Ectodermal cell (in vitro differentiated cells): ENCODE results near the gene FBXO34.

ENCODE experiments used
- H3K27ac ChIP-seq: 2 replicates; pipeline ENCODE4 v1.7.0; 2013; ENCODE audit warnings: mild to moderate bottlenecking, low read depth, low read length; ENCODE audit not compliant: insufficient read depth, poor library complexity, severe bottlenecking
- H3K27me3 ChIP-seq: 2 replicates; pipeline ENCODE4 v1.7.0; 2013; ENCODE audit warnings: mild to moderate bottlenecking, low read length; ENCODE audit not compliant: insufficient read depth, control insufficient read depth, poor library complexity, severe bottlenecking
- H3K36me3 ChIP-seq: one replicate; pipeline ENCODE4 v1.7.0; 2013; ENCODE audit warnings: low read length; ENCODE audit not compliant: control insufficient read depth, insufficient read depth
- H3K4me1 ChIP-seq: one replicate; pipeline ENCODE4 v1.7.0; 2013; ENCODE audit warnings: low read length; ENCODE audit not compliant: control insufficient read depth, insufficient read depth
- H3K4me3 ChIP-seq: 2 replicates; pipeline ENCODE4 v1.7.0; 2013; ENCODE audit warnings: low read depth, low read length, control low read depth; ENCODE audit not compliant: insufficient read depth
- H3K9me3 ChIP-seq: 2 replicates; pipeline ENCODE4 v1.7.0; 2013; ENCODE audit warnings: mild to moderate bottlenecking, low read length, moderate library complexity; ENCODE audit not compliant: control insufficient read depth
- WGBS, 2 experiments: methylation state at CpG; one replicate each; pipeline ENCODE4 v1.1.7; 2013; ENCODE audit warnings: missing lambda C conversion rate in 2 of 2; 5-methylcytosine and 5-hydroxymethylcytosine counted together

The FBXO34 gene

GRCh38 chr14:55388160-55388559, 116.9 kb downstream of the FBXO34 start:
- no peaks in the 10 kb centered on the region for H3K27me3 ChIP-seq
- H3K4me1 ChIP-seq, result no peaks in the 10 kb centered on the region
- H3K4me3 ChIP-seq, result no peak overlapping the region
- H3K27ac ChIP-seq, result no peak overlapping the region
- peaks cover 5% of the 10 kb centered on the region for H3K36me3 ChIP-seq
- H3K9me3 ChIP-seq, result no peaks in the 10 kb centered on the region

GRCh38 chr14:55389330-55389729, 118.1 kb downstream of the FBXO34 start:
- 97 to 100% methylated on average over 3 to 4 of the region's 4 CpGs for WGBS, 2 experiments
- Histone ChIP-seq H3K27ac (no peak overlapping the region), H3K4me3 (no peak overlapping the region), H3K36me3 (peaks cover 5% of the 10 kb centered on the region), H3K4me1 (no peaks in the 10 kb centered on the region), H3K9me3 (no peaks in the 10 kb centered on the region), H3K27me3 (no peaks in the 10 kb centered on the region)

GRCh38 chr14:55398679-55399078, 127.5 kb downstream of the FBXO34 start:
- Histone ChIP-seq H3K27ac (no peak overlapping the region), H3K4me1 (no peaks in the 10 kb centered on the region), H3K27me3 (no peaks in the 10 kb centered on the region), H3K36me3 (no peaks in the 10 kb centered on the region), H3K9me3 (no peaks in the 10 kb centered on the region), H3K4me3 (no peak overlapping the region)
- 95 to 99% methylated on average over 5 of the region's 5 CpGs for WGBS, 2 experiments

GRCh38 chr14:55399183-55399582, 128.0 kb downstream of the FBXO34 start:
- Histone ChIP-seq H3K27ac (no peak overlapping the region), H3K9me3 (no peaks in the 10 kb centered on the region), H3K4me3 (no peak overlapping the region), H3K4me1 (no peaks in the 10 kb centered on the region), H3K36me3 (no peaks in the 10 kb centered on the region), H3K27me3 (no peaks in the 10 kb centered on the region)
- 100% methylated on average over 1 of the region's 1 CpG for WGBS, 2 experiments

- H3K4me1 ChIP-seq, result no peaks in the 10 kb centered on the region
- no peaks in the 10 kb centered on the region for H3K36me3 ChIP-seq
- no peaks in the 10 kb centered on the region for H3K9me3 ChIP-seq
- no peak overlapping the region for H3K27ac ChIP-seq
- WGBS, 2 experiments, result 93% methylated on average over 2 of the region's 2 CpGs
- no peaks in the 10 kb centered on the region for H3K27me3 ChIP-seq
- H3K4me3 ChIP-seq, result no peak overlapping the region
Measured at GRCh38 chr14:55399852-55400251, 128.6 kb downstream of the FBXO34 start.

- Histone ChIP-seq H3K4me1 (no peaks in the 10 kb centered on the region), H3K9me3 (no peaks in the 10 kb centered on the region), H3K36me3 (no peaks in the 10 kb centered on the region), H3K4me3 (no peak overlapping the region), H3K27me3 (no peaks in the 10 kb centered on the region), H3K27ac (no peak overlapping the region)
- 97% methylated on average over 6 of the region's 6 CpGs for WGBS, 2 experiments
Measured at GRCh38 chr14:55401751-55402150, 130.5 kb downstream of the FBXO34 start.
